Tibial artery (tissue), 4 donors: ENCODE results near the gene GON4L.

Experiments used
- DNase-seq, 2 donors: peaks; one replicate each; pipeline ENCODE4 v3.0.0-alpha.2; 2019
- H3K27ac ChIP-seq, 2 donors: fragments of 200-600 bp; sonication (generic) in 1 of 2; 1 replicate in 1 of 2; 2 replicates in 1 of 2; pipeline ENCODE4 v1.5.1; 2018 to 2019; ENCODE audit warnings: mild to moderate bottlenecking in 1 of 2
- H3K27me3 ChIP-seq, 2 donors: fragments of 200-600 bp; sonication (generic) in 1 of 2; one replicate each; pipeline versions ENCODE4 v1.5.1 to v1.6.0; 2016 to 2019
- H3K36me3 ChIP-seq, 3 donors: fragments of 200-600 bp; sonication (generic) in 2 of 3; one replicate each; pipeline ENCODE4 v1.5.1; 2016 to 2019; ENCODE audit warnings: mild to moderate bottlenecking in 2 of 3
- H3K4me1 ChIP-seq, 4 donors: fragments of 200-600 bp; sonication (generic) in 2 of 4; 1 replicate in 3 of 4; 2 replicates in 1 of 4; pipeline ENCODE4 v1.5.1; 2016 to 2019
- H3K4me3 ChIP-seq, 2 donors: fragments of 200-600 bp; sonication (generic) in 1 of 2; 1 replicate in 1 of 2; 2 replicates in 1 of 2; pipeline ENCODE4 v1.5.1; 2018 to 2019; ENCODE audit warnings: mild to moderate bottlenecking in 2 of 2
- H3K9me3 ChIP-seq, 3 donors: fragments of 200-600 bp; sonication (generic) in 1 of 3; one replicate each; pipeline ENCODE4 v1.5.1; 2016 to 2019
- intact Hi-C: fragments of 100-400 bp; cut with DNase I; formaldehyde crosslinking; loops from one replicate; pipeline ENCODE4 v1.15.0; 2023; ENCODE audit warnings: low total_unique reads
- TF ChIP-seq, protein P1 (sequence below), 2 experiments: fragments of 200-600 bp in 1 of 2; fragments of 450-650 bp in 1 of 2; IDR thresholded peaks; one replicate each; pipeline ENCODE4 v1.5.1; 2017 to 2019; ENCODE audit warnings: antibody characterized with exemption in 2 of 2, mild to moderate bottlenecking in 1 of 2, moderate library complexity in 1 of 2

The GON4L gene

DNA sequence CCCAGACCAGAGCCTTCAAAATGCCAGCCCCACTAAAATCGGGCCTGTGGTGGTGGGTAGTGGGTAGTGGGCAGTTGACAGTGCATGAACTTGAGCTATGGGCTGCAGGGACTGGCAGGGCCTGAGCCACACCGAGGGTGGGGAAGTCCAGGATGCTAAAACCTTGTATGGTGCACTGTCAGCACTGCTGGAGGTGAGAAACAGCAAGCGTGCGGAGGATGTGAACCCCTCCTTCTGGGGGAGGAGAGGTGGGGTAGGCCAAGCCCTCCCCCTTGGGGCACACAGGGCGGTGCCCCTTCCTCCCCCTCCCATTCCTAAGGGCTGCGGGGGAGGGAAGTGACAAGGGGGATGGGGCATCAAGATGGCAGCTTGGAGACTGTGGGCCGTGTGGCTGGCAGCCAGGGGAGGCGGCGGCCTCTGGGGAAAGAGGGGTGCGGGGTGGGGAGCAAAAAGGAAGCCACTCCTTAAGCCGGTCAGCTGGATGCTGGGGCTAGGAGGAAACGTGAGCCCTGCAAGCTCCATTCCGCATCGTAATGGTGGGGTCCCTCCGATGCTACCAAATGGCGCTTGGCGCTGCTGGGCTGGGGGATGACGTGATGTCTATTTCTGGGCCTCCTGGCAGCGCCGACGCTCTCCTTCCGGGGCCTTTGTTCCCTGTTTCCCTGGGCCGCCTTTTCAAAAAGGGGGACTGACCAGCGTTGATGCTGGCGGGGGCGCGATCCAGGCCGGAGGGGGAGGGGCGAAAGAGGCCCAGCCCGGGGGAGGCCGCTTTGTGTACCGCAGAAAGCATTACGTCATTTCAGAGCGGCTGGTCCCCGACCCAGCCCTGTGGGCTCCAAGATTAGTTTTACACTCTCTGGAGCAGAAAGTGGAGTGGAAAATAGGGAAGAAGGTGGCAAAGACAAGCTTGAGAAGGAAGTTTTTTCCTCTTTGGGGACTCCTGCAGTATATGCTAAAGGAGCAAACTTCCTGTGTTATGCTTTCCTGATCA is 3.2 kb upstream of the GON4L start:
- H3K36me3 ChIP-seq, result no peaks in the 10 kb centered on the region
- intact Hi-C loops, result no loop called here
- TF ChIP-seq, protein P1, sequence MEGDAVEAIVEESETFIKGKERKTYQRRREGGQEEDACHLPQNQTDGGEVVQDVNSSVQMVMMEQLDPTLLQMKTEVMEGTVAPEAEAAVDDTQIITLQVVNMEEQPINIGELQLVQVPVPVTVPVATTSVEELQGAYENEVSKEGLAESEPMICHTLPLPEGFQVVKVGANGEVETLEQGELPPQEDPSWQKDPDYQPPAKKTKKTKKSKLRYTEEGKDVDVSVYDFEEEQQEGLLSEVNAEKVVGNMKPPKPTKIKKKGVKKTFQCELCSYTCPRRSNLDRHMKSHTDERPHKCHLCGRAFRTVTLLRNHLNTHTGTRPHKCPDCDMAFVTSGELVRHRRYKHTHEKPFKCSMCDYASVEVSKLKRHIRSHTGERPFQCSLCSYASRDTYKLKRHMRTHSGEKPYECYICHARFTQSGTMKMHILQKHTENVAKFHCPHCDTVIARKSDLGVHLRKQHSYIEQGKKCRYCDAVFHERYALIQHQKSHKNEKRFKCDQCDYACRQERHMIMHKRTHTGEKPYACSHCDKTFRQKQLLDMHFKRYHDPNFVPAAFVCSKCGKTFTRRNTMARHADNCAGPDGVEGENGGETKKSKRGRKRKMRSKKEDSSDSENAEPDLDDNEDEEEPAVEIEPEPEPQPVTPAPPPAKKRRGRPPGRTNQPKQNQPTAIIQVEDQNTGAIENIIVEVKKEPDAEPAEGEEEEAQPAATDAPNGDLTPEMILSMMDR (IDR thresholded peaks at IDR 0.05), result no peak

DNA sequence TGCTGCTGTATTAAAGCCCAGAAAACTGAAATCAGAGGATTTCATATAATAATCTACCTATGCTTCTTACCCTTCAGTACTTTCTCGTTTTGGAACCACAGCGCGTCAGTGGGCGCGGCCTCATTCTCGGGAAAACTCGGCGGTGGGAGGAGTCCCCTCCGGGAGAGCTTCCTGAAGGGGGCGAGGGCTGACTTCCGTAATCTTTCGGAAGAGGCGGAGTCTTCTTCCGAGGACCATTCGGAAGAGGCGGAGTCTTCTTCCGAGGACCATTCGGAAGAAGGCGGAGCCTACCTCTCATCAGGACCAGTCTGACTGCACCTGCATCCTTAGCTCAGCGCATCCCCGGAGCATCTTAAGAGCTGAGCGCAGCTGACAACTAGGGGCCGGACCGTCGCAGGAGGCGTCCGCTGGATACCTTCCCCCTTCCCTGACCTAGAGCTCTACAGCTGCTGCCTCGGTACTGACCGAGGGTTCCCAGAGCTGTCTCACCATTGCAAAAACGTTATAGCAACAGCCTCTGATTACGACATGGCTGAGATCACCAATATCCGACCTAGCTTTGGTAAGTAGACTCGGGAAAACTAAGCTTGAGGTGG is 2.3 kb upstream of the GON4L start, which contains the start of gene SYT11:
Gene SYT11 (plus strand): TSS at position 334 of the 596 bp plus-strand sequence. CDS start 195 bp downstream, at position 529.
- Histone ChIP-seq H3K27me3 (no peaks in the 10 kb centered on the region), H3K4me3 (peak within 1 kb of the TSS; percentile 50 to 53), H3K4me1 (peaks cover 0 to 42% (median 21%) of the 10 kb centered on the region in 4 donors), H3K36me3 (peaks cover 0 to 6% (median 4%) of the 10 kb centered on the region in 3 donors), H3K27ac (peak within 1 kb of the TSS; percentile 86), H3K9me3 (no peaks in the 10 kb centered on the region)
- TF ChIP-seq, protein P1 (IDR thresholded peaks at IDR 0.05), result peak in 1 of 2 experiments; percentile 13
- intact Hi-C loops, result no loop called here
- peak; percentile 95 to 98 for DNase-seq

More for the DNA sequence above, 3.2 kb upstream of the GON4L start:
- Histone ChIP-seq H3K27ac (peak overlapping the region; percentile 86), H3K27me3 (no peaks in the 10 kb centered on the region), H3K4me3 (peak overlapping the region; percentile 50 to 53), H3K9me3 (no peaks in the 10 kb centered on the region), H3K4me1 (peaks cover 0 to 42% (median 21%) of the 10 kb centered on the region in 4 donors)
- peak; percentile 77 to 90 for DNase-seq

DNA sequence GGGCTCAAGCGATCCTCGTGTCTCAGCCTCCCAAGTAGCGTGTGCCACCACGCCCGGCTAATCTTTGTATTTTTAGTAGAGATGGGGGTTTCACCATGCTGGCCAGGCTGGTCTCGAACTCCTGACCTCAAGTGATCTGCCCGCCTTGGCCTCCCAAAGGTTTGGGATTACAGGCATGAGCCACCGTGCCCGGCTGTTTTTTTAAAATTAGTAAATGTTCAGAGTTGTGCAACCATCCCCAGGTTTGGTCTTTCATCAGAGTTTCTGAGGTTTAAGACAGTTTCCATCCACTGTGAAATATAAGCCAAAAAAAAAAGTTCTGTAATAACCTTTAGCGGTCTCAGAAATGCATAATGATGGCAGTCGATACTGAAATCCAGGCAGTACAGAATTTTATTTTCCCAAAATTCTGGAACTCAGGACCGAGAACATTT is 1.8 kb upstream of the GON4L start:
- Histone ChIP-seq H3K4me3 (peak overlapping the region; percentile 50 to 53), H3K4me1 (peaks cover 0 to 42% (median 21%) of the 10 kb centered on the region in 4 donors), H3K27ac (peak overlapping the region; percentile 86), H3K27me3 (no peaks in the 10 kb centered on the region), H3K9me3 (no peaks in the 10 kb centered on the region), H3K36me3 (peaks cover 0 to 12% (median 10%) of the 10 kb centered on the region in 3 donors)
- TF ChIP-seq, protein P1 (IDR thresholded peaks at IDR 0.05), result no peak
- peak in 1 of 2 donors; percentile 24 for DNase-seq
- intact Hi-C loops, result no loop called here

- peaks cover 0 to 42% (median 21%) of the 10 kb centered on the region in 4 donors for H3K4me1 ChIP-seq
- peak in 1 of 2 donors; percentile 11 for DNase-seq
- intact Hi-C loops, result no loop called here
These were observed 598 bp downstream of the GON4L start for GRCh38 chr1:155856257-155856974.

More at GRCh38 chr1:155856257-155856974, 598 bp downstream of the GON4L start:
- Histone ChIP-seq H3K27me3 (no peaks in the 10 kb centered on the region), H3K27ac (peak overlapping the region; percentile 84 to 90), H3K9me3 (no peaks in the 10 kb centered on the region), H3K36me3 (peaks cover 12 to 36% (median 31%) of the 10 kb centered on the region in 3 donors), H3K4me3 (peak overlapping the region; percentile 79 to 80)
- TF ChIP-seq, protein P1 (IDR thresholded peaks at IDR 0.05), result no peak
